Measurements from ENCODE around the gene TFB1M. TPM values are rescaled to one million over a fixed set of nuclear protein-coding genes. Genes with fewer than 3 reads are reported as not detected.

Gene TFB1M
- total and polyA plus RNA-seq, 9 donors, result 6.7 to 18.5 (median 14.6) TPM

DNA sequence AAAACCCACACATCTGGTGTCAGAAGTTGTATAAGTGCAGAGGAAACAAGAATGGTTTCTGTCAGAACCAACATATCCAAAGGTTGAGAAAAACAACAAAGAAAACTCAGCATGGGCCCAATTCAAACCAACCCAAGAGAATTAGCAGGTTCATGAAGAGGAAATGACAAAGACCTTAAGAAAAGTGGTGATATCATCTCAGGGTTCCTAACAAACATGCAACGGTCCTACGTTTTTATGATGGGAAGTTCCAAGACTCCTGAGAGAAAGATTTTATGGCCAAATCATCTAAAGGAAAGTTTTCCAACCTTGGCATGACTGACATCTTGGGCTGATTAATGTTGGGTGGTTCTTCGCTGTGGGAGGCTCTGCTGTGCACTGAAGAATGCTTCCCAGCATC lies 23.0 kb downstream of the TFB1M start:
- no peaks in the 10 kb centered on the region for H3K4me1 ChIP-seq (ENCODE audit: insufficient read depth)
- no peak overlapping the region for H3K27ac ChIP-seq
- WGBS, 3 donors, result 73 to 83% (median 80%) methylated on average over 3 of the region's 3 CpGs
- no peak for TF ChIP-seq POLR2A (IDR thresholded peaks at IDR 0.05)
- no peak for DNase-seq
- H3K4me3 ChIP-seq, result no peak overlapping the region
- H3K27me3 ChIP-seq, result no peaks in the 10 kb centered on the region
- intact Hi-C loops (cut with DNase I), result no loop called here
- H3K9me3 ChIP-seq, result no peaks in the 10 kb centered on the region
- peaks cover 2% of the 10 kb centered on the region for H3K36me3 ChIP-seq

DNA sequence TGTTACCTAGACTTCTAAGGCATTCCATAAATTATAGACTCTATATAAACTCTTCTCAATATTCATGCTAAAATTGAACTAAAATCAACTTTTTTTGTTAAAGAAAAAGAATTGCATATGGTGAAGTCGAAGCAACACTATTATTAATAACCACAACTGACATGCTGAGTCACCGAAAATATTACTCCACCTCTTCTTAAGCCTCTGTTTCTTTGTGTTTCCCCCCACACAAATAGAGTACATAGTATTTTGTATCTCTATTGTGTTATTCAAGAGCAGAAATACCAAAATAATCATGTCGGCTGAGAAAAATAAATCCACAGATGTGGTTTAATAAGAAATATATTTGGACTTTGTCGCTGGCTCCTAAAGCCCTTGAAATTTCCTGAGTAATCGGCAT lies 23.8 kb downstream of the TFB1M start:
- H3K27ac ChIP-seq, result no peak overlapping the region
- TF ChIP-seq, protein P1, sequence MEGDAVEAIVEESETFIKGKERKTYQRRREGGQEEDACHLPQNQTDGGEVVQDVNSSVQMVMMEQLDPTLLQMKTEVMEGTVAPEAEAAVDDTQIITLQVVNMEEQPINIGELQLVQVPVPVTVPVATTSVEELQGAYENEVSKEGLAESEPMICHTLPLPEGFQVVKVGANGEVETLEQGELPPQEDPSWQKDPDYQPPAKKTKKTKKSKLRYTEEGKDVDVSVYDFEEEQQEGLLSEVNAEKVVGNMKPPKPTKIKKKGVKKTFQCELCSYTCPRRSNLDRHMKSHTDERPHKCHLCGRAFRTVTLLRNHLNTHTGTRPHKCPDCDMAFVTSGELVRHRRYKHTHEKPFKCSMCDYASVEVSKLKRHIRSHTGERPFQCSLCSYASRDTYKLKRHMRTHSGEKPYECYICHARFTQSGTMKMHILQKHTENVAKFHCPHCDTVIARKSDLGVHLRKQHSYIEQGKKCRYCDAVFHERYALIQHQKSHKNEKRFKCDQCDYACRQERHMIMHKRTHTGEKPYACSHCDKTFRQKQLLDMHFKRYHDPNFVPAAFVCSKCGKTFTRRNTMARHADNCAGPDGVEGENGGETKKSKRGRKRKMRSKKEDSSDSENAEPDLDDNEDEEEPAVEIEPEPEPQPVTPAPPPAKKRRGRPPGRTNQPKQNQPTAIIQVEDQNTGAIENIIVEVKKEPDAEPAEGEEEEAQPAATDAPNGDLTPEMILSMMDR (IDR thresholded peaks at IDR 0.05), result no peak
- TF ChIP-seq EP300 (IDR thresholded peaks at IDR 0.05) (no peak), POLR2A (IDR thresholded peaks at IDR 0.05) (no peak)
- intact Hi-C loops (cut with DNase I), result no loop called here
- WGBS, 3 donors, result 76 to 84% (median 81%) methylated on average over 5 of the region's 5 CpGs
- H3K36me3 ChIP-seq, result peaks cover 2% of the 10 kb centered on the region
- DNase-seq, result no peak
- no peak overlapping the region for H3K4me3 ChIP-seq
- no peaks in the 10 kb centered on the region for H3K9me3 ChIP-seq
- no peaks in the 10 kb centered on the region for H3K27me3 ChIP-seq
- H3K4me1 ChIP-seq (ENCODE audit: insufficient read depth), result no peaks in the 10 kb centered on the region

DNA sequence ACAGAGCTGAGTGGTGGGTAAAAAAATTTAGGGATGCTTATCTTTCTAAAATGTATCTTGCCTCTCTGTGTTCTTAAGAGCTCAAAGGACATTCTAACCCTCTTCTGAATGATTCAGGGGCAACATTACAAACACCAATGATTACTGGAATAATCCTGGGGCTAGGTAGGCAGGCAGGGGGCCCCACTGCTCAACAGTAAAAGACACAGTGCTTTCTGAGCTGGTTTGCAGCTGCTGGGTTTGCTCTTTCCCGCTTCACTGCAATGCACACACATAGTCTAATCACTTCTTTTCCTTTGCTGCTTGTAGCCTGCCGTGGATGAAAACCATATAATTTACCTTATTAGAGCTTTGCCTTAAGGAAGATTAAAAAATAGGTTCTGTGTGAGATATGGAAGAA lies 26.5 kb downstream of the TFB1M start:
- DNase-seq, result no peak
- no peaks in the 10 kb centered on the region for H3K4me1 ChIP-seq (ENCODE audit: insufficient read depth)
- WGBS, 3 donors, result 80 to 83% (median 81%) methylated on average over 2 of the region's 2 CpGs
- no peak overlapping the region for H3K27ac ChIP-seq
- TF ChIP-seq POLR2A (IDR thresholded peaks at IDR 0.05), result no peak
- TF ChIP-seq EP300 (IDR thresholded peaks at IDR 0.05), result no peak
- TF ChIP-seq, protein P1 (IDR thresholded peaks at IDR 0.05), result no peak
- no peaks in the 10 kb centered on the region for H3K9me3 ChIP-seq
- H3K36me3 ChIP-seq, result no peaks in the 10 kb centered on the region
- no peak overlapping the region for H3K4me3 ChIP-seq
- intact Hi-C loops (cut with DNase I), result no loop called here
- H3K27me3 ChIP-seq, result no peaks in the 10 kb centered on the region

DNA sequence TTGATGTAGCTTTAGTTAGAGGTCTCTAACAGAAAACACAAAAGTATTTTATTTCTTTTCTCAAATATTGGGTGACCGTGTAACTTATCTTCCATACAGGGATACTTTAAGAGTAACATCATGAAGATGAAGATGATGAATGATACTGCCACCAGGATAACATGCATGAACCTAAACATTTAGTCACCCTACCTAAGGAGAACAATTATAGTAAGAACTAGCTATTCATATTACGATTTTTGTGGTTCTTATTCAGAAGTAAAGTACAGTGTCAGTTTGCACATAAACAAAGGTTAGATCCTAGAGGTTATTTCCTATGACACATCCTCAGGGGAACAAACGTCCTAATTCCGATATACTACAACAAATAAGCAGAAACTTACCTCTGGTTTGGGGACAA lies 29.5 kb downstream of the TFB1M start:
- H3K9me3 ChIP-seq, result no peaks in the 10 kb centered on the region
- WGBS, 3 donors, result 90 to 95% (median 91%) methylated on average over 4 of the region's 4 CpGs
- intact Hi-C loops (cut with DNase I), result no loop called here
- no peak overlapping the region for H3K4me3 ChIP-seq
- H3K27me3 ChIP-seq, result no peaks in the 10 kb centered on the region
- H3K27ac ChIP-seq, result no peak overlapping the region
- no peak for DNase-seq
- no peaks in the 10 kb centered on the region for H3K36me3 ChIP-seq
- no peak for TF ChIP-seq POLR2A (IDR thresholded peaks at IDR 0.05)
- no peak for TF ChIP-seq EP300 (IDR thresholded peaks at IDR 0.05)
- TF ChIP-seq, protein P1 (IDR thresholded peaks at IDR 0.05), result no peak
- no peaks in the 10 kb centered on the region for H3K4me1 ChIP-seq (ENCODE audit: insufficient read depth)

DNA sequence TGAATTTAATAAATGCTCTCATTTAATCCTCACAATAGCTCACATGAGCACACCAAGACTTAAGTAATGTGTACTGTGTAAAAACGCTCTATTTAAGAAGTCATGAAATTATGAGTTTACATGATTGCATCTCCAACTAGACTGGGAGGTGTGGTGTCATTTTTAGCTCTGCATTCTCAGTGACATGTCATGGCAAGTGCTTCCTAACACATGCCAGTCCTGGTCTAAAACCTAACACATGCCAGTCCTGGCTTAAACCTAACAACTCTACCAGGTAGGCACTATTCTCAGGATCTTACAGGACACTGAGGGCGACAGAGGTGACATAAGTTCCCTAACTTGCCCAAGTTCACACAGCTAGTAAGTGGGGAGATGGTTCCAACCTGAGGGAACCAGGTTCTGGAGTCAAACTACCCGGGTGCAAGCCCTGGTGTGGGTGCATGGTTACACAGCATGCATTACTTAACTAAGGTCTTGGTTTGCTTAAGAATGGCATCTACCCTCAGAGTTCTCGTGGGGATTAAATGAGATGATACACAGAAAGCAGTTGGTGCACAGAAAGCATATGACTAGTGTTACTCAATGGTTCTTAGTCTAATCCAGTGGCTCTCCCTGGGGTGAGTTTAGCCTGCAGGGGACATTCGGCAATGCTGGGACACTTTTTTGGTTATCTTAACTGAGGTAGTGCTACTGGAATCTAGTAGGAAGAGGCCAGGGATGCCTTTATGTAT lies 35.8 kb downstream of the TFB1M start:
- Histone ChIP-seq H3K27me3 (no peaks in the 10 kb centered on the region), H3K27ac (no peak overlapping the region), H3K36me3 (no peaks in the 10 kb centered on the region), H3K4me1 (ENCODE audit: insufficient read depth) (peaks cover 3% of the 10 kb centered on the region), H3K9me3 (no peaks in the 10 kb centered on the region), H3K4me3 (no peak overlapping the region)
- intact Hi-C loops (cut with DNase I), result no loop called here
- 97 to 100% (median 99%) methylated on average over 5 of the region's 5 CpGs for WGBS, 3 donors
- DNase-seq, result no peak
- TF ChIP-seq, protein P1 (IDR thresholded peaks at IDR 0.05), result no peak
- TF ChIP-seq EP300 (IDR thresholded peaks at IDR 0.05) (no peak), POLR2A (IDR thresholded peaks at IDR 0.05) (no peak)

All from ovary (tissue), 9 donors.